Renal cortical epithelial cell (primary cell): ENCODE results near the gene SORL1-AS1. TPM values are rescaled to one million over a fixed set of nuclear protein-coding genes. Genes with fewer than 3 reads are reported as not detected.

Experiments
- DNase-seq: peaks from one replicate; pipeline ENCODE4 v3.0.0-alpha.2; 2011; ENCODE audit warnings: low read depth
- total RNA-seq: library from RNA; depleted of rRNA; stranded (reverse); fragments of >200 nt; gene quantifications from 2 replicates; pipeline ENCODE4 v1.2.3, GENCODE V29; 2014

Gene SORL1-AS1

GRCh38 chr11:121391914-121392313, 60.9 kb downstream of the SORL1-AS1 start:
- DNase-seq: peak; percentile 22

GRCh38 chr11:121389651-121390050, 63.1 kb downstream of the SORL1-AS1 start:
- peak; percentile 65 for DNase-seq

Other genes with a start within 250 kb of the SORL1-AS1 start
- 51.0 and 73.3 TPM in 2 replicates for gene SC5D, start 160.2 kb downstream of the SORL1-AS1 start, total RNA-seq
- 3.1 and 4.3 TPM in 2 replicates for gene SORL1, start 653 bp downstream of the SORL1-AS1 start, total RNA-seq